ENCODE measurements around the gene COLEC11. TPM values are rescaled to one million over a fixed set of nuclear protein-coding genes. Genes with fewer than 3 reads are reported as not detected.

The COLEC11 gene
- polyA plus RNA-seq, 2 of the 4 experiments (the other 2 are of a cell fraction) = 0.30 to 0.97 TPM

- Histone ChIP-seq H3K27ac (peak overlapping the region in 1 of 2 experiments; percentile 51; a peak in 3 of 6 replicates), H3K4me1 (peaks cover 22% of the 10 kb centered on the region), H3K4me2 (no peak overlapping the region), H3K4me3 (no peak overlapping the region), H3K9me3 (no peaks in the 10 kb centered on the region)
- ChIA-PET POLR2A (no interaction called here), CTCF (interaction anchor here (0.9 to 1.3 kb wide), 3 partner anchors 18 to 48 kb away, joined by 3 to 8 read pairs (median 3); no protein-coding TSS in a partner anchor)
- WGBS (ENCODE audit: missing lambda C conversion rate) = 84% methylated on average over 25 of the region's 25 CpGs
- TF ChIP-seq HDAC2 (IDR thresholded peaks at IDR 0.05) (no peak), KDM1A (IDR thresholded peaks at IDR 0.05; ENCODE audit: low read depth) (no peak), ZNF302 (CRISPR knock-in tag; IDR thresholded peaks at IDR 0.05) (no peak), POLR2AphosphoS2 (conservative IDR thresholded peaks at IDR 0.05; ENCODE audit: low read length) (no peak), FOXS1 (CRISPR knock-in tag; IDR thresholded peaks at IDR 0.05) (no peak), EP300 (IDR thresholded peaks at IDR 0.05) (no peak), MAX (IDR thresholded peaks at IDR 0.05) (no peak), TP53 (CRISPR knock-in tag; IDR thresholded peaks at IDR 0.05) (no peak)
- no peak for FAIRE-seq
- no peak for ATAC-seq
- DNase-seq (ENCODE audit: low read depth in 1 of 2, low spot score in 1 of 2) = no peak
Observed at GRCh38 chr2:3602553-3603339, 7.8 kb downstream of the COLEC11 start.

- no peak for DNase-seq (ENCODE audit: low read depth in 1 of 2, low spot score in 1 of 2)
- no peak for TF ChIP-seq KDM1A (IDR thresholded peaks at IDR 0.05; ENCODE audit: low read depth)
- no peak for TF ChIP-seq EHF (CRISPR knock-in tag; IDR thresholded peaks at IDR 0.05)
- TF ChIP-seq RFX5 (IDR thresholded peaks at IDR 0.05) = no peak
- TF ChIP-seq HES2 (IDR thresholded peaks at IDR 0.05) = no peak
- no peak for TF ChIP-seq NR3C1 (IDR thresholded peaks at IDR 0.05)
- no peak for TF ChIP-seq SMC3 (IDR thresholded peaks at IDR 0.05)
- TF ChIP-seq CBX8 (IDR thresholded peaks at IDR 0.05) = no peak
- TF ChIP-seq ESRRA (IDR thresholded peaks at IDR 0.05; ENCODE audit: borderline replicate concordance, low read length) = no peak
- no peak for TF ChIP-seq CHD4 (IDR thresholded peaks at IDR 0.05; ENCODE audit: borderline replicate concordance)
- no peak for TF ChIP-seq MAX (IDR thresholded peaks at IDR 0.05)
- TF ChIP-seq GATA3 (IDR thresholded peaks at IDR 0.05; ENCODE audit: borderline replicate concordance) = no peak
- TF ChIP-seq E2F6 (IDR thresholded peaks at IDR 0.05; ENCODE audit: borderline replicate concordance, low read depth) = no peak
- no peak for TF ChIP-seq ELK1 (IDR thresholded peaks at IDR 0.05; ENCODE audit: low read depth, low read length)
- TF ChIP-seq ZC3H11A (IDR thresholded peaks at IDR 0.05) = no peak
- TF ChIP-seq CEBPB (IDR thresholded peaks at IDR 0.05) = no peak
- TF ChIP-seq HDAC2 (IDR thresholded peaks at IDR 0.05) = no peak
- no peak for TF ChIP-seq RNF2 (IDR thresholded peaks at IDR 0.05; ENCODE audit: borderline replicate concordance, low read depth)
Observed at GRCh38 chr2:3603536-3604206, 8.8 kb downstream of the COLEC11 start.

More at GRCh38 chr2:3603536-3604206, 8.8 kb downstream of the COLEC11 start:
- peaks cover 22% of the 10 kb centered on the region for H3K4me1 ChIP-seq
- no peak for ATAC-seq
- no peaks in the 10 kb centered on the region for H3K9me3 ChIP-seq
- WGBS (ENCODE audit: missing lambda C conversion rate) = 93% methylated on average over 18 of the region's 19 CpGs
- no peak for FAIRE-seq
- ChIA-PET CTCF (no interaction called here), POLR2A (no interaction called here)
- peak overlapping the region; percentile 87 to 95; a peak in 5 of 6 replicates for H3K27ac ChIP-seq
- no peak overlapping the region for H3K4me3 ChIP-seq
- H3K4me2 ChIP-seq = no peak overlapping the region
